OCI-LY1 (cell line): ENCODE measurements around the gene TM9SF4.

Experiments used
- H2AFZ ChIP-seq: fragments of 200-600 bp; sonication (generic), shearing (Covaris generic); 2 replicates; pipeline ENCODE4 v1.6.0; 2014; ENCODE audit warnings: antibody characterized with exemption, mild to moderate bottlenecking, low read length
- H3F3A ChIP-seq: fragments of 200-600 bp; sonication (generic), shearing (Covaris generic); 2 replicates; pipeline ENCODE4 v1.6.0; 2014; ENCODE audit warnings: mild to moderate bottlenecking, antibody characterized with exemption, low read length, moderate library complexity; ENCODE audit not compliant: insufficient read depth
- H3K27ac ChIP-seq: fragments of 200-600 bp; sonication (generic); 2 replicates; pipeline ENCODE4 v1.5.1; 2014; ENCODE audit warnings: low read length, mixed run types, mild to moderate bottlenecking, low read depth; ENCODE audit not compliant: poor library complexity, severe bottlenecking
- H3K27me3 ChIP-seq: fragments of 200-600 bp; sonication (generic); 2 replicates; pipeline ENCODE4 v1.6.0; 2014; ENCODE audit warnings: antibody characterized with exemption, mild to moderate bottlenecking, low read length, moderate library complexity; ENCODE audit not compliant: insufficient read depth
- H3K36me3 ChIP-seq: fragments of 200-600 bp; sonication (generic); 2 replicates; pipeline ENCODE4 v1.6.1; 2014; ENCODE audit warnings: mild to moderate bottlenecking, antibody characterized with exemption, low read length, moderate library complexity, mixed read lengths; ENCODE audit not compliant: insufficient read depth
- H3K4me1 ChIP-seq: fragments of 200-600 bp; sonication (generic); 2 replicates; pipeline ENCODE4 v1.5.1; 2014; ENCODE audit warnings: mild to moderate bottlenecking, low read length, moderate library complexity; ENCODE audit not compliant: insufficient read depth, severe bottlenecking
- H3K4me2 ChIP-seq: fragments of 200-600 bp; sonication (generic), shearing (Covaris generic); 2 replicates; pipeline ENCODE4 v1.6.1; 2014; ENCODE audit warnings: low read length
- H3K4me3 ChIP-seq: fragments of 200-600 bp; sonication (generic); 2 replicates; pipeline ENCODE4 v1.5.1; 2014; ENCODE audit warnings: low read length, low read depth, mild to moderate bottlenecking, mixed read lengths; ENCODE audit not compliant: poor library complexity, severe bottlenecking
- H3K79me2 ChIP-seq: fragments of 200-600 bp; shearing (Covaris generic); 2 replicates; pipeline ENCODE4 v1.6.1; 2016; ENCODE audit warnings: mixed run types, low read length, mixed read lengths; ENCODE audit not compliant: insufficient read depth
- H3K9ac ChIP-seq: fragments of 200-600 bp; sonication (generic), shearing (Covaris generic); 2 replicates; pipeline ENCODE4 v1.6.1; 2014; ENCODE audit warnings: mild to moderate bottlenecking, low read length, mixed read lengths
- H3K9me2 ChIP-seq: fragments of 200-600 bp; sonication (generic), shearing (Covaris generic); 2 replicates; pipeline ENCODE4 v1.6.1; 2014; ENCODE audit warnings: low read depth, mild to moderate bottlenecking, low read length, mixed read lengths
- H3K9me3 ChIP-seq: fragments of 200-600 bp; shearing (Covaris generic); 2 replicates; pipeline ENCODE4 v1.6.1; 2014; ENCODE audit warnings: low read length, mixed read lengths
- H4K20me1 ChIP-seq: fragments of 200-600 bp; sonication (generic), shearing (Covaris generic); 2 replicates; pipeline ENCODE4 v1.6.0; 2016; ENCODE audit warnings: mild to moderate bottlenecking, low read length; ENCODE audit not compliant: insufficient read depth
- EZH2 ChIP-seq: fragments of 200-600 bp; sonication (generic), shearing (Covaris generic); IDR thresholded peaks from 2 replicates; pipeline ENCODE4 v1.8.0; 2017; ENCODE audit warnings: borderline replicate concordance, mixed run types, mild to moderate bottlenecking, antibody characterized with exemption, low read length, moderate library complexity, mixed read lengths
- TF ChIP-seq, protein P1 (sequence below): fragments of 200-600 bp; sonication (generic), shearing (Covaris generic); IDR thresholded peaks from 2 replicates; pipeline ENCODE4 v1.5.1; 2017; ENCODE audit warnings: mild to moderate bottlenecking, antibody characterized with exemption, low read length, moderate library complexity, mixed read lengths

Gene TM9SF4

DNA sequence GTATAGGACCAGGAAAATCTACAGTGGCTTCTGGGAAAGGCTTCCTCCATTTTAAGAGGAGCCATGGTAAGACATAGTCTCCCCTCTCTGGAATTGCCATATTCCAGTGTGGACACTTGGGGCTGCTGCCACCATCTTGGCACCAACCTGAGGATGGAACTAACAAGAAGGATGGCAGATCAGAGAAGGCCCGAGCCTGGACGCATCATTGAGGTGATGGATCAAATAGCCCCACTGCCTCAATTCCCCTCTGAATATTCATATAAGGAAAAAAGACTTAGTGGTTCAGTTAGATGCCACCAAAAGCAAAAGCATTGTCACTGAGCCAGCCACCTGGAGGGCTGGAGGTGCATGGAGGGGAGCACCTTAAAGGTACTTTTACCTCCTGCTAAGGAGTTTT, 72.1 kb downstream of the TM9SF4 start:
- Histone ChIP-seq H3K4me3 (no peak overlapping the region), H3K36me3 (no peaks in the 10 kb centered on the region; the same call in 1 of the 2 replicates), H2AFZ (no peak overlapping the region), H3K4me2 (no peak overlapping the region), H3K9me2 (no peaks in the 10 kb centered on the region), H3K9ac (no peak overlapping the region), H3K9me3 (no peaks in the 10 kb centered on the region), H3K79me2 (no peaks in the 10 kb centered on the region), H4K20me1 (no peaks in the 10 kb centered on the region), H3K27ac (no peak overlapping the region), H3K27me3 (no peaks in the 10 kb centered on the region), H3K4me1 (no peaks in the 10 kb centered on the region), H3F3A (no peaks in the 10 kb centered on the region)
- no peak for TF ChIP-seq EZH2
- TF ChIP-seq, protein P1, sequence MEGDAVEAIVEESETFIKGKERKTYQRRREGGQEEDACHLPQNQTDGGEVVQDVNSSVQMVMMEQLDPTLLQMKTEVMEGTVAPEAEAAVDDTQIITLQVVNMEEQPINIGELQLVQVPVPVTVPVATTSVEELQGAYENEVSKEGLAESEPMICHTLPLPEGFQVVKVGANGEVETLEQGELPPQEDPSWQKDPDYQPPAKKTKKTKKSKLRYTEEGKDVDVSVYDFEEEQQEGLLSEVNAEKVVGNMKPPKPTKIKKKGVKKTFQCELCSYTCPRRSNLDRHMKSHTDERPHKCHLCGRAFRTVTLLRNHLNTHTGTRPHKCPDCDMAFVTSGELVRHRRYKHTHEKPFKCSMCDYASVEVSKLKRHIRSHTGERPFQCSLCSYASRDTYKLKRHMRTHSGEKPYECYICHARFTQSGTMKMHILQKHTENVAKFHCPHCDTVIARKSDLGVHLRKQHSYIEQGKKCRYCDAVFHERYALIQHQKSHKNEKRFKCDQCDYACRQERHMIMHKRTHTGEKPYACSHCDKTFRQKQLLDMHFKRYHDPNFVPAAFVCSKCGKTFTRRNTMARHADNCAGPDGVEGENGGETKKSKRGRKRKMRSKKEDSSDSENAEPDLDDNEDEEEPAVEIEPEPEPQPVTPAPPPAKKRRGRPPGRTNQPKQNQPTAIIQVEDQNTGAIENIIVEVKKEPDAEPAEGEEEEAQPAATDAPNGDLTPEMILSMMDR = no peak

DNA sequence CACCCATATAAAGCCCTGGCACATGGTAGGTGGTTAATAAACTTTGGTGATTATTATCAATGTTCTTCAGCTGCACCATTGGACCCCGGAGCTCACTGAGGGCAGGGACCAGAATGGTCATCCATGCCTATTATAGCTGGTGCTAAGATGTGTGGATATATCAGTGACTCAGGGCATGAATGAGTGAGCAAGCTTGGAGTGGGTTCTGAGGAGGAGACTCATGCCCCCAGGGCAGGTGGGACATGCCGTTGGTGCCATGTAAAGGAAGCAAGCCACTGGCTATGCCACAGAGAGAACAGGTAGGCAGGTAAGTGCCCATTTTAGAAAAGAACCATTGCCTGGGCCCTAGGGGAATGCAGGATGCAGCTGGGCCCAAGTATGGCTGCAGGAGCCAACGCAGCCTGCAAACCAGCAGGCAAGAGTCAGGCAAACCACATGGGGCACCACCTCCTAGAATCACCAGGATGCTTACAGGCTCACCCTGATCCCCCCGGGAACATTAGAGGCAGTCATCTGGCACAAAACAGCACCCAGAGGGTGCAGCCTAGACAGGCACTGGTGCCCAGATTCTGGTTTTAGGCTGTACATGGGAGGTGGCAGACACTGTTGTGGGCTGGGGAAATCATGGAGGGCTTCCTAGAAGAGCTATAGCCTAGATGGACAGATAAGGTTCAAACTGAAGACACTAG, 74.6 kb downstream of the TM9SF4 start:
- no peak overlapping the region for H3K9ac ChIP-seq
- no peak overlapping the region for H3K4me2 ChIP-seq
- no peaks in the 10 kb centered on the region for H3K4me1 ChIP-seq
- H3K27ac ChIP-seq = no peak overlapping the region
- H3K36me3 ChIP-seq = no peaks in the 10 kb centered on the region; the same call in 1 of the 2 replicates
- no peaks in the 10 kb centered on the region for H3K79me2 ChIP-seq
- H2AFZ ChIP-seq = no peak overlapping the region
- H3K27me3 ChIP-seq = peaks cover 4% of the 10 kb centered on the region; the same call in 1 of the 2 replicates
- TF ChIP-seq, protein P1 = no peak
- TF ChIP-seq EZH2 = no peak
- H4K20me1 ChIP-seq = no peaks in the 10 kb centered on the region
- no peaks in the 10 kb centered on the region for H3K9me3 ChIP-seq
- no peaks in the 10 kb centered on the region for H3K9me2 ChIP-seq
- no peaks in the 10 kb centered on the region for H3F3A ChIP-seq
- H3K4me3 ChIP-seq = no peak overlapping the region

DNA sequence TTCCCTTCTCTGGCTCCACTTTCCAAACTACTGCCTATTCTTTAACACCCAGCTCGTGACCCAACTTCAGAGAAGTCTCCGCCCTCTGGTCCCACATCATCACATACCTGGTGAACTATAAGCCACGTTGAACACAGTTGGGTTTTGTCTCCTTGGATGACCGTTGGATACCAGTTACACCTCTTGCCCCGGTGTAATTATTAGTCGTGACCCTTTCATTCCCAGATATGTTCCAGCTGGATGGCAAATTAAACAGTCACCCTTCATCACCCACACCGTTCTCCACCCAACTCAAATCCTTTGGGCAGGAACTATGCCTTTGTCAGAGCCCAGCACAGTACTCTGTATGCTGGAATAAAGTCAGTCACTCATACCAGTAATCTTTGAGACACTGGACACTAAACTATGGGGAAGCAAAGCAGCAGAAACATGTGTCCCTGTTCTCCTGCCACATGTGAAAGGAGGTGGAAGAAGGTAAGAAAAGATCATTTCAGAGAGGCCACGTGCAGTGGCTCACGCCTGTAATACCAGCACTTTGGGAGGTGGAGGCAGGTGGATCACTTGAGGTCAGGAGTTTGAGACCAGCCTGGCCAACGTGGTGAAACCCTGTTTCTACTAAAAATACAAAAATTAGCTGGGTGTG, 75.6 kb downstream of the TM9SF4 start:
- H3K4me3 ChIP-seq = no peak overlapping the region
- H4K20me1 ChIP-seq = no peaks in the 10 kb centered on the region
- no peaks in the 10 kb centered on the region for H3K79me2 ChIP-seq
- H3K9me3 ChIP-seq = no peaks in the 10 kb centered on the region
- H3K27ac ChIP-seq = no peak overlapping the region
- H3K36me3 ChIP-seq = no peaks in the 10 kb centered on the region; the same call in 1 of the 2 replicates
- H2AFZ ChIP-seq = no peak overlapping the region
- H3K9me2 ChIP-seq = no peaks in the 10 kb centered on the region
- H3K27me3 ChIP-seq = peaks cover 4% of the 10 kb centered on the region; the same call in 1 of the 2 replicates
- H3K4me2 ChIP-seq = no peak overlapping the region
- no peaks in the 10 kb centered on the region for H3K4me1 ChIP-seq
- no peaks in the 10 kb centered on the region for H3F3A ChIP-seq
- H3K9ac ChIP-seq = no peak overlapping the region
- no peak for TF ChIP-seq EZH2
- TF ChIP-seq, protein P1 = no peak
